GM23338 (cell line): ENCODE measurements around the gene PGGHG. TPM values are rescaled to one million over a fixed set of nuclear protein-coding genes. Genes with fewer than 3 reads are reported as not detected.

Experiments used
- ATAC-seq: fragments of 200-7000 bp; cut with Tn5 transposase; 3 replicates; pipeline ENCODE4 v1.9.1; 2020
- DNase-seq: peaks from one replicate; pipeline ENCODE4 v3.0.0-alpha.2; 2015; ENCODE audit warnings: low spot score
- H2AFZ ChIP-seq: fragments of 200-600 bp; sonication (generic); 2 replicates; pipeline ENCODE4 v1.8.0; 2016; ENCODE audit warnings: antibody characterized with exemption, mild to moderate bottlenecking, moderate library complexity
- H3F3A ChIP-seq: fragments of 200-600 bp; sonication (generic); replicated peaks from 2 replicates; pipeline ENCODE4 v1.8.0; 2017; ENCODE audit warnings: antibody characterized with exemption, mixed run types, low read depth
- H3K27ac ChIP-seq: fragments of 200-600 bp; sonication (generic); 2 replicates; pipeline ENCODE4 v1.6.1; 2016; ENCODE audit warnings: low read depth
- H3K27me3 ChIP-seq: fragments of 200-600 bp; sonication (generic); 2 replicates; pipeline ENCODE4 v1.8.0; 2016; ENCODE audit warnings: mild to moderate bottlenecking, mixed run types, moderate library complexity; ENCODE audit not compliant: insufficient read depth
- H3K36me3 ChIP-seq: fragments of 200-600 bp; sonication (generic); 2 replicates; pipeline ENCODE4 v1.8.0; 2016; ENCODE audit warnings: mild to moderate bottlenecking; ENCODE audit not compliant: insufficient read depth
- H3K4me1 ChIP-seq: fragments of 200-600 bp; sonication (generic); 2 replicates; pipeline ENCODE4 v1.8.0; 2016; ENCODE audit warnings: mild to moderate bottlenecking, moderate library complexity; ENCODE audit not compliant: insufficient read depth
- H3K4me2 ChIP-seq: fragments of 200-600 bp; sonication (generic); 2 replicates; pipeline ENCODE4 v1.7.1; 2017; ENCODE audit warnings: mixed run types
- H3K4me3 ChIP-seq: fragments of 200-600 bp; sonication (generic); 2 replicates; pipeline ENCODE4 v1.6.1; 2016; ENCODE audit warnings: mixed run types
- H3K79me2 ChIP-seq: fragments of 200-600 bp; sonication (generic); replicated peaks from 2 replicates; pipeline ENCODE4 v1.8.0; 2017; ENCODE audit warnings: mild to moderate bottlenecking; ENCODE audit not compliant: insufficient read depth
- H3K9me2 ChIP-seq: fragments of 200-600 bp; sonication (generic); 2 replicates; pipeline ENCODE4 v1.8.0; 2017; ENCODE audit not compliant: insufficient read depth
- H4K20me1 ChIP-seq: fragments of 200-600 bp; sonication (generic); replicated peaks from 2 replicates; pipeline ENCODE4 v1.8.0; 2017; ENCODE audit warnings: mild to moderate bottlenecking; ENCODE audit not compliant: insufficient read depth
- H3K27ac Mint-ChIP-seq: 2 replicates; pipeline ENCODE4 v1.8.0; 2020; ENCODE audit warnings: inconsistent platforms, mild to moderate bottlenecking, moderate library complexity, mixed read lengths
- H3K27me3 Mint-ChIP-seq: 3 replicates; pipeline ENCODE4 v1.8.0; 2022; ENCODE audit warnings: low read depth, mild to moderate bottlenecking, moderate library complexity, mixed read lengths, inconsistent platforms; ENCODE audit not compliant: insufficient read depth, poor library complexity
- H3K36me3 Mint-ChIP-seq: 3 replicates; pipeline ENCODE4 v1.8.0; 2021; ENCODE audit warnings: low read depth, mild to moderate bottlenecking, inconsistent platforms, moderate library complexity, mixed read lengths
- H3K4me1 Mint-ChIP-seq: 3 replicates; pipeline ENCODE4 v1.8.0; 2020; ENCODE audit warnings: mild to moderate bottlenecking, inconsistent platforms, mixed read lengths
- H3K4me3 Mint-ChIP-seq: 3 replicates; pipeline ENCODE4 v1.8.0; 2021; ENCODE audit warnings: moderate library complexity, mild to moderate bottlenecking, inconsistent platforms, mixed read lengths
- H3K9me3 Mint-ChIP-seq: 3 replicates; pipeline ENCODE4 v1.8.0; 2020; ENCODE audit warnings: moderate library complexity, mild to moderate bottlenecking, inconsistent platforms, mixed read lengths
- CREB1 ChIP-seq: fragments of 250-450 bp; sonication (Bioruptor Pico); IDR thresholded peaks from 2 replicates; pipeline ENCODE4 v1.5.0; 2020; ENCODE audit warnings: low read depth, mild to moderate bottlenecking, moderate library complexity
- CTCF ChIP-seq, 2 experiments: fragments of 200-600 bp in 1 of 2; sonication (generic) in 1 of 2; conservative IDR thresholded peaks; 2 replicates each; pipeline versions ENCODE4 v1.5.1 to v1.6.1; 2016 to 2017; ENCODE audit warnings: antibody characterized with exemption in 2 of 2, low read depth in 2 of 2, mild to moderate bottlenecking in 2 of 2, moderate library complexity in 1 of 2
- ETS1 ChIP-seq: IDR thresholded peaks from 2 replicates; pipeline ENCODE4 v1.6.1; 2016; ENCODE audit warnings: antibody characterized with exemption
- EZH2 ChIP-seq: fragments of 200-600 bp; sonication (generic); IDR thresholded peaks from one replicate; pipeline ENCODE4 v1.8.0; 2017; ENCODE audit warnings: antibody characterized with exemption, mild to moderate bottlenecking, low read depth; ENCODE audit not compliant: unreplicated experiment
- EZH2phosphoT487 ChIP-seq: fragments of 200-600 bp; sonication (generic); IDR thresholded peaks from one replicate; pipeline ENCODE4 v1.8.1; 2018; ENCODE audit warnings: antibody characterized with exemption; ENCODE audit not compliant: unreplicated experiment
- JUNB ChIP-seq: IDR thresholded peaks from one replicate; pipeline ENCODE4 v1.6.1; 2016; ENCODE audit warnings: antibody characterized with exemption; ENCODE audit not compliant: unreplicated experiment
- NANOG ChIP-seq: IDR thresholded peaks from 2 replicates; pipeline ENCODE4 v1.6.1; 2016; ENCODE audit warnings: antibody characterized with exemption, borderline replicate concordance
- POLR2AphosphoS5 ChIP-seq: IDR thresholded peaks from 2 replicates; pipeline ENCODE4 v1.6.1; 2016; ENCODE audit warnings: antibody characterized with exemption, low read depth
- REST ChIP-seq: IDR thresholded peaks from one replicate; pipeline ENCODE4 v1.6.1; 2018; ENCODE audit warnings: antibody characterized with exemption; ENCODE audit not compliant: unreplicated experiment
- STAT1 ChIP-seq: IDR thresholded peaks from one replicate; pipeline ENCODE4 v1.6.1; 2016; ENCODE audit warnings: antibody characterized with exemption; ENCODE audit not compliant: unreplicated experiment
- ZNF114 ChIP-seq: fragments of 250-450 bp; sonication (Bioruptor Pico); IDR thresholded peaks from 2 replicates; pipeline ENCODE4 v1.5.0; 2020; ENCODE audit warnings: mild to moderate bottlenecking, moderate library complexity
- polyA plus RNA-seq: library from polyadenylated mRNA; unstranded; fragments of >200 nt; fragmentation: Nextera tagmentation; extraction: Ambion mirVana; gene quantifications from 2 replicates; pipeline ENCODE4 v1.2.1, GENCODE V29; 2016
- total RNA-seq: library from RNA; depleted of rRNA; stranded (reverse); fragments of >200 nt; shearing (Covaris generic); gene quantifications from 2 replicates; pipeline ENCODE4 v1.2.3, GENCODE V29; 2014

The PGGHG gene
- total and polyA plus RNA-seq, 2 experiments from 2014 or later, result 24.9 to 55.8 TPM

- 0 out of 4 replicates have a peak, but pooled peaks of 1 of the 2 experiments have one; percentile 13 for TF ChIP-seq CTCF (conservative IDR thresholded peaks at IDR 0.05; ENCODE audit: low read depth in 2 of 2)
- no peak for TF ChIP-seq EZH2
- no peak for TF ChIP-seq NANOG
Observed at GRCh38 chr11:279966-280705, 8.8 kb upstream of the PGGHG start (continued).

GRCh38 chr11:280706-281485, 8.0 kb upstream of the PGGHG start:
- DNase-seq (peak; percentile 51), ATAC-seq (no peak; the same call in 2 of the 3 replicates)
- TF ChIP-seq CREB1, result no peak
- TF ChIP-seq ZNF114 (CRISPR knock-in tag), result no peak
- TF ChIP-seq ETS1, result no peak
- no peak for TF ChIP-seq JUNB
- no peak for TF ChIP-seq EZH2
- TF ChIP-seq NANOG, result no peak
- TF ChIP-seq POLR2AphosphoS5, result no peak
- no peak for TF ChIP-seq REST
- TF ChIP-seq EZH2phosphoT487, result no peak
- no peak for TF ChIP-seq STAT1
- no peak overlapping the region for H3K27ac Mint-ChIP-seq
- H3K4me1 Mint-ChIP-seq, result peaks cover 24% of the 10 kb centered on the region
- Histone ChIP-seq H2AFZ (peak overlapping the region; percentile 72), H3K36me3 (no peaks in the 10 kb centered on the region), H3K27ac (no peak overlapping the region), H4K20me1 (no peaks in the 10 kb centered on the region), H3K4me3 (peak overlapping the region; percentile 51), H3K9me2 (no peaks in the 10 kb centered on the region), H3F3A (no peaks in the 10 kb centered on the region; the same call in 1 of the 2 replicates), H3K4me2 (peak overlapping the region; percentile 74; the same call in 1 of the 2 replicates), H3K27me3 (peaks cover 54% of the 10 kb centered on the region), H3K4me1 (no peaks in the 10 kb centered on the region), H3K79me2 (no peaks in the 10 kb centered on the region)
- H3K27me3 Mint-ChIP-seq, result peaks cover 58% of the 10 kb centered on the region
- no peaks in the 10 kb centered on the region for H3K9me3 Mint-ChIP-seq
- H3K4me3 Mint-ChIP-seq, result peak overlapping the region; percentile 39; the same call in 1 of the 3 replicates
- no peaks in the 10 kb centered on the region; the same call in 2 of the 3 replicates for H3K36me3 Mint-ChIP-seq
